Endothelial cell of umbilical vein (primary cell): ENCODE data around the gene TMEM121. TPM values are rescaled to one million over a fixed set of nuclear protein-coding genes. Genes with fewer than 3 reads are reported as not detected.
"Not testable (repeated sequence)": the region's sequence is repeated elsewhere in the genome, so short reads cannot be mapped to it uniquely, and the experiment has no call there.

Source experiments
- BruUV-seq: library from RNA; stranded (reverse); fragments of 400-500 nt; replicated peaks from 2 replicates; lab custom pipeline; 2021; lab: Mats Ljungman, UMichigan
- CTCF ChIA-PET: fragments of 300-600, 350-600 bp; sonication (Branson Sonifier 250); formaldehyde crosslinking; loops from one replicate; lab custom pipeline; 2021; ENCODE audit warnings: antibody characterized with exemption, inconsistent platforms; lab: Charles Lee
- POLR2A ChIA-PET: fragments of 300-600, 350-600 bp; sonication (Branson Sonifier 250); formaldehyde crosslinking; loops from one replicate; lab custom pipeline; 2021; ENCODE audit warnings: antibody characterized with exemption, inconsistent platforms; lab: Charles Lee
- DNase-seq: peaks from one replicate; pipeline ENCODE4 v3.0.0-alpha.2; 2011; ENCODE audit warnings: low read depth, low spot score
- FAIRE-seq: peaks from 2 replicates; lab custom pipeline; 2011; peaks lifted over from hg19 to GRCh38; lab: Jason Lieb, UNC
- H2AFZ ChIP-seq: 2 replicates; pipeline ENCODE4 v1.6.0; 2012; ENCODE audit warnings: low read depth, low read length, control low read depth, inconsistent platforms
- H3K27ac ChIP-seq: 2 replicates; pipeline ENCODE4 v1.5.1; 2011; ENCODE audit warnings: low read depth, mild to moderate bottlenecking, control low read depth, low read length, moderate library complexity; ENCODE audit not compliant: insufficient read depth
- H3K27me3 ChIP-seq, 2 experiments: 2 replicates each; pipeline versions ENCODE4 v1.6.0 to v1.6.1; 2011; ENCODE audit warnings: low read length in 2 of 2, mixed read lengths in 1 of 2; ENCODE audit not compliant: control insufficient read depth in 2 of 2, insufficient read depth in 2 of 2
- H3K36me3 ChIP-seq, 2 experiments: 2 replicates in 1 of 2; 3 replicates in 1 of 2; pipeline ENCODE4 v1.5.1; 2011; ENCODE audit warnings: low read length in 2 of 2, mild to moderate bottlenecking in 1 of 2, moderate library complexity in 1 of 2; ENCODE audit not compliant: control insufficient read depth in 2 of 2, insufficient read depth in 2 of 2; ENCODE audit errors: extremely low read depth in 1 of 2
- H3K4me1 ChIP-seq: 3 replicates; pipeline ENCODE4 v1.5.1; 2011; ENCODE audit warnings: mild to moderate bottlenecking, low read length; ENCODE audit not compliant: control insufficient read depth, insufficient read depth; ENCODE audit errors: extremely low read depth
- H3K4me2 ChIP-seq: 2 replicates; pipeline ENCODE4 v1.6.1; 2011; ENCODE audit warnings: low read length, control low read depth, mixed read lengths; ENCODE audit not compliant: insufficient read depth
- H3K4me3 ChIP-seq, 3 experiments: fragments of 200-600 bp in 1 of 3; sonication (generic), shearing (Covaris generic) in 1 of 3; replicated peaks in 1 of 3; 2 replicates each; pipeline ENCODE4 v1.5.1; 2011 to 2016; ENCODE audit warnings: control low read depth in 3 of 3, low read length in 3 of 3, mild to moderate bottlenecking in 2 of 3, inconsistent platforms in 1 of 3, low read depth in 1 of 3, moderate library complexity in 1 of 3; ENCODE audit not compliant: insufficient read depth in 1 of 3
- H3K79me2 ChIP-seq: 2 replicates; pipeline ENCODE4 v1.6.0; 2012; ENCODE audit warnings: low read length, inconsistent platforms; ENCODE audit not compliant: control insufficient read depth, insufficient read depth
- H3K9ac ChIP-seq: replicated peaks from 2 replicates; pipeline ENCODE3; 2011; ENCODE audit warnings: low read length, control low read depth; ENCODE audit not compliant: insufficient read depth; ENCODE audit errors: extremely low read depth
- H3K9me1 ChIP-seq: replicated peaks from 3 replicates; pipeline ENCODE4 v1.6.0; 2011; ENCODE audit warnings: mild to moderate bottlenecking, low read length; ENCODE audit not compliant: control insufficient read depth, insufficient read depth; ENCODE audit errors: extremely low read depth
- H3K9me3 ChIP-seq: replicated peaks from 2 replicates; pipeline ENCODE4 v1.5.1; 2012; ENCODE audit warnings: low read length, inconsistent platforms; ENCODE audit not compliant: control insufficient read depth, insufficient read depth
- H4K20me1 ChIP-seq: replicated peaks from 2 replicates; pipeline ENCODE3; 2011; ENCODE audit warnings: mild to moderate bottlenecking, low read length; ENCODE audit not compliant: control insufficient read depth, insufficient read depth; ENCODE audit errors: extremely low read depth
- EZH2 ChIP-seq: IDR thresholded peaks from 2 replicates; pipeline ENCODE4 v1.6.1; 2012; ENCODE audit warnings: borderline replicate concordance, low read depth, mild to moderate bottlenecking, moderate library complexity, low read length, inconsistent platforms; ENCODE audit not compliant: severe bottlenecking
- FOS ChIP-seq: IDR thresholded peaks from 2 replicates; pipeline ENCODE4 v1.6.1; 2011; ENCODE audit warnings: mild to moderate bottlenecking, low read length, moderate library complexity, borderline replicate concordance; ENCODE audit not compliant: insufficient read depth
- GATA2 ChIP-seq: IDR thresholded peaks from 2 replicates; pipeline ENCODE4 v1.7.0; 2011; ENCODE audit warnings: low read depth, mild to moderate bottlenecking, moderate library complexity, mixed read lengths, low read length; ENCODE audit not compliant: insufficient read length, insufficient read depth
- MAX ChIP-seq: IDR thresholded peaks from 2 replicates; pipeline ENCODE4 v1.6.1; 2011; ENCODE audit not compliant: insufficient read depth, insufficient read length
- POLR2A ChIP-seq: IDR thresholded peaks from 2 replicates; pipeline ENCODE4 v1.6.1; 2012; ENCODE audit warnings: low read depth, mild to moderate bottlenecking, control low read depth, low read length
- POLR2AphosphoS5 ChIP-seq: IDR thresholded peaks from 2 replicates; pipeline ENCODE4 v1.6.1; 2012; ENCODE audit warnings: low read depth, mild to moderate bottlenecking, control low read depth, low read length, moderate library complexity; ENCODE audit not compliant: insufficient read depth
- dilution Hi-C: fragments of 300-500 bp; cut with MboI; formaldehyde crosslinking; loops from one replicate; pipeline ENCODE4 v1.15.0; 2019; ENCODE audit warnings: low sequenced_read_pairs; ENCODE audit not compliant: extremely low pct_ligation_motif_present
- intact Hi-C: fragments of 100-400 bp; cut with micrococcal nuclease; formaldehyde crosslinking; loops from one replicate; pipeline ENCODE4 v1.10.0; 2022
- polyA plus RNA-seq, 4 experiments: library from polyadenylated mRNA; depleted of rRNA in 3 of 4; stranded (reverse) in 3 of 4; unstranded in 1 of 4; fragments of >200 nt; gene quantifications; 2 replicates each; pipeline versions ENCODE4 v1.2.1 to v1.2.3, GENCODE V29; 2011 to 2012; ENCODE audit warnings: missing spikeins in 1 of 4
- total RNA-seq: library from RNA; stranded (reverse); gene quantifications from 2 replicates; pipeline ENCODE4 v1.2.3, GENCODE V29; 2021

The TMEM121 gene
- total and polyA plus RNA-seq, 2 donors (not counting 3 experiments of a cell fraction or from before 2014, with no cell fraction given): 4.8 to 7.7 TPM

GRCh38 chr14:105561345-105561744 is 35.0 kb downstream of the TMEM121 start:
- H3K9me1 ChIP-seq, H3K4me1 ChIP-seq, H3K9ac ChIP-seq, H2AFZ ChIP-seq, H3K9me3 ChIP-seq, H3K4me3 ChIP-seq, H3K27me3 ChIP-seq, CTCF ChIA-PET, DNase-seq, intact Hi-C loops, FAIRE-seq, H3K27ac ChIP-seq, H4K20me1 ChIP-seq, H3K4me2 ChIP-seq, H3K79me2 ChIP-seq, BruUV-seq, H3K36me3 ChIP-seq, POLR2A ChIA-PET, dilution Hi-C loops: not testable (repeated sequence)

- no peaks in the 10 kb centered on the region for H3K36me3 ChIP-seq
- H3K4me3 ChIP-seq: no peak overlapping the region
- dilution Hi-C loops (no loop called here), intact Hi-C loops (no loop called here)
- no peak overlapping the region for H3K4me2 ChIP-seq
- no peak for FAIRE-seq
- POLR2A ChIA-PET: no interaction called here
- no peaks in the 10 kb centered on the region for H3K9me1 ChIP-seq
- no peak for TF ChIP-seq POLR2A
- TF ChIP-seq POLR2AphosphoS5: no peak
- no peak for TF ChIP-seq EZH2
- no peak for TF ChIP-seq GATA2
- no peak for TF ChIP-seq MAX
- no peak for TF ChIP-seq FOS
- H3K27ac ChIP-seq: no peak overlapping the region
- H3K9me3 ChIP-seq: no peaks in the 10 kb centered on the region
- BruUV-seq: no TSS peak
- H4K20me1 ChIP-seq: no peaks in the 10 kb centered on the region
- DNase-seq: no peak
- no peak overlapping the region for H2AFZ ChIP-seq
- no peak overlapping the region for H3K9ac ChIP-seq
- no peaks in the 10 kb centered on the region for H3K27me3 ChIP-seq
- CTCF ChIA-PET: no interaction called here
- no peaks in the 10 kb centered on the region for H3K4me1 ChIP-seq
- H3K79me2 ChIP-seq: no peaks in the 10 kb centered on the region
Observed at GRCh38 chr14:105562713-105563346, 36.4 kb downstream of the TMEM121 start.
